Adipocyte (in vitro differentiated cells): ENCODE results near the gene WARS2.

Source experiments
- DNase-seq: peaks from one replicate; pipeline ENCODE4 v3.0.0-alpha.2; 2015; ENCODE audit warnings: low read depth
- H3K27me3 ChIP-seq: replicated peaks from 2 replicates; pipeline ENCODE4 v1.7.0; 2013; ENCODE audit warnings: mild to moderate bottlenecking, low read length, moderate library complexity; ENCODE audit not compliant: control insufficient read depth, insufficient read depth
- H3K36me3 ChIP-seq: 2 replicates; pipeline ENCODE4 v1.7.0; 2013; ENCODE audit warnings: low read length, mild to moderate bottlenecking, moderate library complexity; ENCODE audit not compliant: control insufficient read depth, insufficient read depth, severe bottlenecking
- H3K4me1 ChIP-seq: 2 replicates; pipeline ENCODE4 v1.7.0; 2013; ENCODE audit warnings: mild to moderate bottlenecking, low read length, moderate library complexity; ENCODE audit not compliant: control insufficient read depth, insufficient read depth
- H3K4me3 ChIP-seq: 2 replicates; pipeline ENCODE4 v1.7.0; 2013; ENCODE audit warnings: mild to moderate bottlenecking, low read length, moderate library complexity
- H3K9ac ChIP-seq: 2 replicates; pipeline ENCODE4 v1.7.0; 2013; ENCODE audit warnings: mild to moderate bottlenecking, low read length, moderate library complexity
- H3K9me3 ChIP-seq: 2 replicates; pipeline ENCODE4 v1.7.0; 2013; ENCODE audit warnings: mild to moderate bottlenecking, low read length, moderate library complexity; ENCODE audit not compliant: control insufficient read depth

The WARS2 gene

GRCh38 chr1:119007339-119007669 lies 133.1 kb downstream of the WARS2 start:
- Histone ChIP-seq H3K36me3 (no peaks in the 10 kb centered on the region), H3K4me1 (peaks cover 20% of the 10 kb centered on the region), H3K27me3 (peaks cover 17% of the 10 kb centered on the region), H3K9me3 (peaks cover 10% of the 10 kb centered on the region), H3K4me3 (no peak overlapping the region), H3K9ac (no peak overlapping the region)
- DNase-seq: no peak

GRCh38 chr1:119006406-119007279 lies 133.8 kb downstream of the WARS2 start:
- Histone ChIP-seq H3K36me3 (no peaks in the 10 kb centered on the region), H3K4me3 (peak overlapping the region; percentile 53), H3K9ac (no peak overlapping the region), H3K27me3 (peaks cover 17% of the 10 kb centered on the region), H3K9me3 (peaks cover 10% of the 10 kb centered on the region), H3K4me1 (peaks cover 24% of the 10 kb centered on the region)
- no peak for DNase-seq

GRCh38 chr1:119005724-119006405 lies 134.6 kb downstream of the WARS2 start:
- DNase-seq: no peak
- Histone ChIP-seq H3K9me3 (peaks cover 10% of the 10 kb centered on the region), H3K36me3 (no peaks in the 10 kb centered on the region), H3K4me3 (peak overlapping the region; percentile 53), H3K4me1 (peaks cover 28% of the 10 kb centered on the region), H3K9ac (no peak overlapping the region), H3K27me3 (peaks cover 17% of the 10 kb centered on the region)

GRCh38 chr1:119004781-119005180 lies 135.7 kb downstream of the WARS2 start:
- H3K36me3 ChIP-seq: no peaks in the 10 kb centered on the region
- no peak for DNase-seq
- H3K9ac ChIP-seq: no peak overlapping the region
- H3K4me1 ChIP-seq: peaks cover 29% of the 10 kb centered on the region
- peaks cover 17% of the 10 kb centered on the region for H3K27me3 ChIP-seq
- no peak overlapping the region for H3K4me3 ChIP-seq
- peaks cover 10% of the 10 kb centered on the region for H3K9me3 ChIP-seq

- Histone ChIP-seq H3K4me1 (peaks cover 23% of the 10 kb centered on the region), H3K9me3 (peaks cover 10% of the 10 kb centered on the region), H3K27me3 (peaks cover 17% of the 10 kb centered on the region), H3K9ac (no peak overlapping the region), H3K4me3 (no peak overlapping the region), H3K36me3 (no peaks in the 10 kb centered on the region)
- DNase-seq: no peak
Measured at GRCh38 chr1:119004129-119004527, 136.3 kb downstream of the WARS2 start.

GRCh38 chr1:119003413-119004128 lies 136.9 kb downstream of the WARS2 start:
- H3K4me3 ChIP-seq: no peak overlapping the region
- no peak overlapping the region for H3K9ac ChIP-seq
- H3K27me3 ChIP-seq: peaks cover 17% of the 10 kb centered on the region
- peaks cover 19% of the 10 kb centered on the region for H3K4me1 ChIP-seq
- no peak for DNase-seq
- H3K9me3 ChIP-seq: peaks cover 10% of the 10 kb centered on the region
- no peaks in the 10 kb centered on the region for H3K36me3 ChIP-seq

- peaks cover 10% of the 10 kb centered on the region for H3K9me3 ChIP-seq
- no peaks in the 10 kb centered on the region for H3K36me3 ChIP-seq
- peaks cover 24% of the 10 kb centered on the region for H3K27me3 ChIP-seq
- peaks cover 19% of the 10 kb centered on the region for H3K4me1 ChIP-seq
- peak; percentile 50 for DNase-seq
- H3K9ac ChIP-seq: peak overlapping the region; percentile 64
- peak overlapping the region; percentile 66 for H3K4me3 ChIP-seq
Measured at GRCh38 chr1:119002028-119002686, 138.3 kb downstream of the WARS2 start.

GRCh38 chr1:119001181-119002027 lies 139.0 kb downstream of the WARS2 start:
- Histone ChIP-seq H3K36me3 (no peaks in the 10 kb centered on the region), H3K4me3 (peak overlapping the region; percentile 70), H3K27me3 (peaks cover 22% of the 10 kb centered on the region), H3K4me1 (peaks cover 19% of the 10 kb centered on the region), H3K9ac (peak overlapping the region; percentile 64), H3K9me3 (peaks cover 8% of the 10 kb centered on the region)
- DNase-seq: no peak

- no peak for DNase-seq
- H3K4me3 ChIP-seq: peak overlapping the region; percentile 70
Measured at GRCh38 chr1:119000371-119001180, 139.9 kb downstream of the WARS2 start.

More at GRCh38 chr1:119000371-119001180, 139.9 kb downstream of the WARS2 start:
- H3K27me3 ChIP-seq: peaks cover 20% of the 10 kb centered on the region
- no peaks in the 10 kb centered on the region for H3K9me3 ChIP-seq
- peaks cover 19% of the 10 kb centered on the region for H3K4me1 ChIP-seq
- no peaks in the 10 kb centered on the region for H3K36me3 ChIP-seq
- peak overlapping the region; percentile 62 for H3K9ac ChIP-seq
